Measurements from ENCODE around the gene PDE4D.
A peak's percentile ranks its signal among the peaks of the same experiment; 100 is the strongest.

PDE4D gene

GRCh38 chr5:59847586-59847985, 45.9 kb downstream of the PDE4D start:
- DNase-seq = no peak
- H3K27me3 ChIP-seq = peaks cover 49% of the 10 kb centered on the region

GRCh38 chr5:59845730-59846129, 47.8 kb downstream of the PDE4D start:
- no peak for TF ChIP-seq CTCF (IDR thresholded peaks at IDR 0.05; ENCODE audit: low read depth, low read length)
- Histone ChIP-seq H3K36me3 (no peaks in the 10 kb centered on the region), H3K27me3 (peaks cover 55% of the 10 kb centered on the region), H3K9me3 (no peaks in the 10 kb centered on the region), H3K4me1 (no peaks in the 10 kb centered on the region), H3K4me3 (ENCODE audit: low read depth, low read length) (no peak overlapping the region)
- DNase-seq = no peak

More at GRCh38 chr5:59847586-59847985, 45.9 kb downstream of the PDE4D start:
- TF ChIP-seq CTCF (IDR thresholded peaks at IDR 0.05; ENCODE audit: low read depth, low read length) = no peak
- Histone ChIP-seq H3K9me3 (no peaks in the 10 kb centered on the region), H3K36me3 (no peaks in the 10 kb centered on the region), H3K4me3 (ENCODE audit: low read depth, low read length) (no peak overlapping the region), H3K4me1 (no peaks in the 10 kb centered on the region)

GRCh38 chr5:59843511-59844213, 49.9 kb downstream of the PDE4D start:
- H3K36me3 ChIP-seq = no peaks in the 10 kb centered on the region
- H3K4me1 ChIP-seq = no peaks in the 10 kb centered on the region
- H3K9me3 ChIP-seq = no peaks in the 10 kb centered on the region
- peaks cover 50% of the 10 kb centered on the region for H3K27me3 ChIP-seq
- no peak overlapping the region for H3K4me3 ChIP-seq (ENCODE audit: low read depth, low read length)
- TF ChIP-seq CTCF (IDR thresholded peaks at IDR 0.05; ENCODE audit: low read depth, low read length) = no peak
- DNase-seq = no peak

GRCh38 chr5:59842999-59843398, 50.5 kb downstream of the PDE4D start:
- no peaks in the 10 kb centered on the region for H3K36me3 ChIP-seq

GRCh38 chr5:59840200-59840601, 53.3 kb downstream of the PDE4D start:
- Histone ChIP-seq H3K4me3 (ENCODE audit: low read depth, low read length) (no peak overlapping the region), H3K27me3 (peaks cover 35% of the 10 kb centered on the region)

More at GRCh38 chr5:59842999-59843398, 50.5 kb downstream of the PDE4D start:
- Histone ChIP-seq H3K9me3 (no peaks in the 10 kb centered on the region), H3K4me1 (no peaks in the 10 kb centered on the region), H3K4me3 (ENCODE audit: low read depth, low read length) (no peak overlapping the region), H3K27me3 (peaks cover 53% of the 10 kb centered on the region)
- no peak for TF ChIP-seq CTCF (IDR thresholded peaks at IDR 0.05; ENCODE audit: low read depth, low read length)
- no peak for DNase-seq

More at GRCh38 chr5:59840200-59840601, 53.3 kb downstream of the PDE4D start:
- Histone ChIP-seq H3K36me3 (no peaks in the 10 kb centered on the region), H3K4me1 (no peaks in the 10 kb centered on the region), H3K9me3 (no peaks in the 10 kb centered on the region)
- no peak for TF ChIP-seq CTCF (IDR thresholded peaks at IDR 0.05; ENCODE audit: low read depth, low read length)
- peak; percentile 42 for DNase-seq

All from BE2C (cell line).